ENCODE measurements around the gene MANBA. TPM values are rescaled to one million over a fixed set of nuclear protein-coding genes. Genes with fewer than 3 reads are reported as not detected.

The MANBA gene
- total RNA-seq, 4 donors from 2014 or later: 6.4 to 41.5 (median 17.8) TPM

GRCh38 chr4:102599886-102600285, 160.9 kb downstream of the MANBA start:
- TF ChIP-seq CTCF (IDR thresholded peaks at IDR 0.05) (no peak), POLR2A (IDR thresholded peaks at IDR 0.05) (no peak)
- Histone ChIP-seq H3K9me3 (no peaks in the 10 kb centered on the region), H3K27ac (peak overlapping the region in 1 of 2 donors; percentile 85), H3K4me3 (no peak overlapping the region), H3K4me1 (no peaks in the 10 kb centered on the region), H3K36me3 (no peaks in the 10 kb centered on the region), H3K27me3 (no peaks in the 10 kb centered on the region)
- intact Hi-C loops (cut with DNase I; ENCODE audit: low total_unique reads): no loop called here
- DNase-seq: no peak

- Histone ChIP-seq H3K36me3 (no peaks in the 10 kb centered on the region), H3K4me1 (no peaks in the 10 kb centered on the region), H3K27ac (peak overlapping the region in 1 of 2 donors; percentile 85), H3K9me3 (no peaks in the 10 kb centered on the region), H3K27me3 (no peaks in the 10 kb centered on the region), H3K4me3 (no peak overlapping the region)
- no peak for DNase-seq
- intact Hi-C loops (cut with DNase I; ENCODE audit: low total_unique reads): no loop called here
- TF ChIP-seq CTCF (IDR thresholded peaks at IDR 0.05): no peak
- TF ChIP-seq POLR2A (IDR thresholded peaks at IDR 0.05): no peak
These were observed 161.3 kb downstream of the MANBA start for GRCh38 chr4:102599455-102599854.

GRCh38 chr4:102598762-102599374, 161.9 kb downstream of the MANBA start:
- Histone ChIP-seq H3K9me3 (no peaks in the 10 kb centered on the region), H3K36me3 (no peaks in the 10 kb centered on the region), H3K4me1 (no peaks in the 10 kb centered on the region), H3K4me3 (no peak overlapping the region), H3K27me3 (no peaks in the 10 kb centered on the region), H3K27ac (peak overlapping the region; percentile 26 to 85)
- DNase-seq: no peak
- no peak for TF ChIP-seq POLR2A (IDR thresholded peaks at IDR 0.05)
- no peak for TF ChIP-seq CTCF (IDR thresholded peaks at IDR 0.05)
- intact Hi-C loops (cut with DNase I; ENCODE audit: low total_unique reads): no loop called here

GRCh38 chr4:102598086-102598761, 162.5 kb downstream of the MANBA start:
- TF ChIP-seq CTCF (IDR thresholded peaks at IDR 0.05) (no peak), POLR2A (IDR thresholded peaks at IDR 0.05) (no peak)
- no peak for DNase-seq
- H3K9me3 ChIP-seq: no peaks in the 10 kb centered on the region
- H3K27ac ChIP-seq: peak overlapping the region; percentile 26 to 85
- no peaks in the 10 kb centered on the region for H3K27me3 ChIP-seq
- no peaks in the 10 kb centered on the region for H3K36me3 ChIP-seq
- H3K4me3 ChIP-seq: no peak overlapping the region
- no peaks in the 10 kb centered on the region for H3K4me1 ChIP-seq
- intact Hi-C loops (cut with DNase I; ENCODE audit: low total_unique reads): no loop called here

GRCh38 chr4:102596532-102596931, 164.2 kb downstream of the MANBA start:
- no peak for DNase-seq
- intact Hi-C loops (cut with DNase I; ENCODE audit: low total_unique reads): no loop called here
- Histone ChIP-seq H3K9me3 (no peaks in the 10 kb centered on the region), H3K4me3 (no peak overlapping the region), H3K4me1 (no peaks in the 10 kb centered on the region), H3K27ac (no peak overlapping the region), H3K36me3 (no peaks in the 10 kb centered on the region), H3K27me3 (no peaks in the 10 kb centered on the region)
- TF ChIP-seq POLR2A (IDR thresholded peaks at IDR 0.05) (no peak), CTCF (IDR thresholded peaks at IDR 0.05) (no peak)

Data from uterus (tissue), 4 donors.